Loucy (cell line): ENCODE data around the gene IL16.

Experiments
- CTCF ChIP-seq: fragments of 200-600 bp; sonication (generic); conservative IDR thresholded peaks from 2 replicates; pipeline ENCODE4 v1.5.1; 2014; ENCODE audit warnings: mild to moderate bottlenecking, antibody characterized with exemption, low read length
- EZH2phosphoT487 ChIP-seq: fragments of 200-600 bp; IDR thresholded peaks from 2 replicates; pipeline ENCODE4 v1.6.1; 2018; ENCODE audit warnings: antibody characterized with exemption, mild to moderate bottlenecking, moderate library complexity, borderline replicate concordance

GRCh38 chr15:81155375-81156218, 41.1 kb upstream of the IL16 start:
- TF ChIP-seq CTCF (peak; percentile 83), EZH2phosphoT487 (no peak)
